DMS153 treated with DMSO at 0.1 percent for 48 hours (cell line): Measurements from ENCODE around the gene EGR4.

Experiments used
- DNase-seq: peaks from one replicate; lab custom pipeline; 2025; ENCODE audit not compliant: unreplicated experiment; lab: John Stamatoyannopoulos, UW

The EGR4 gene

DNA sequence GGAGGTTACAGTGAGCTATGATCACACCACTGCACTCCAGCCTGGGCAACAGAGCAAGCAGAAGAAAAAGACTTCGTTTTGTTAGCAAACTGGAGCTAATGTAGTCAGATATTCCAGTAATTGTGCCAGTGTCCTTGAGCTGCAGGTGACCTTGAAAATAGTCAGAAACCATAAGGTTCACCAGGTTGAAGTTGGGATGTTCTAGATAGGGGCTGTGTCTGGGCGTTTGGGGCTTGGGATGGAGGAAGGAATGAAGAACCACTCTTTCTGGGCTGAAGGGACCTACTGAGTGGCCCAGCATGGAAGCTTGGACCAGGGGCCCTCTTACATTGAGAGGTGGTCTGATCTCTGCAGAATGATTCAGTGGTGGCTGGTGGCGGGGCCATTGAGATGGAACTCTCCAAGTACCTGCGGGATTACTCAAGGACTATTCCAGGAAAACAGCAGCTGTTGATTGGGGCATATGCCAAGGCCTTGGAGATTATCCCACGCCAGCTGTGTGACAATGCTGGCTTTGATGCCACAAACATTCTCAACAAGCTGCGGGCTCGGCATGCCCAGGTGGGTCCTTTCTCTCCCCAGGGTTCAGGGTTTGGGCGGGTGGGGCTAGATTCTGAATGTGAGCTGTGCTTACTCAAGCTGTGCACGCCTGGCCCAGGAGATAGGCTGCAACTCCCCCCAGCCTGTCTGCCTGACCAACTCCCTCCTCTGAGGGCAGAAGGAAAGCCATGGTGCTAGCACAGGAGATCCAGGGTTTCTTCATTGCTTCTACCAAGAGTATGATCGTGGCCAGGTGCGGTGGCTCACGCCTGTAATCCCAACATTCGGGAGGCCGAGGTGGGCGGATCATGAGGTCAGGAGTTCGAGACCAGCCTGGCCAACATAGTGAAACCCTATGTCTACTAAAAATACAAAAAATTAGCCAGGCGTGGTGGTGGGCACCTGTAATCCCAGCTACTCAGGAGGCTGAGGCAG, 42.2 kb downstream of the EGR4 start:
- no peak for DNase-seq

DNA sequence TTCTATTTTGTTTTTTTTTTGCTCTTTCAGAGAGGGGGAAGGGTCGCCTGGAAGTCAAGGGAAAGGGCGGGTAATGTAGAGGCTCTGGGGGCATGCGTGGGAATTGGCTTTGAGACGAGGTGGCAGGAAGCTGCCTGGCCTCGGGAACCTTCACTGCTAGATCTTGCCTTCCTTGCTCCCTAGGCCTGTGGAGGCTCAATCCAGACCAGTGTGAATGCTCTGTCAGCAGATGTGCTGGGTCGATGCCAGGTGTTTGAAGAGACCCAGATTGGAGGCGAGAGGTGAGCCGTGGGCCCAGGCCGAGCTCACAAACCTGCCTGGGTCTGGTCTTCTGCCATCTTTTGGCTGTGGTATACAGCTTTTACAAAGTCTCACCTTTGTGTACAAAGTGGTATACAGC, 43.7 kb downstream of the EGR4 start:
- DNase-seq: no peak

DNA sequence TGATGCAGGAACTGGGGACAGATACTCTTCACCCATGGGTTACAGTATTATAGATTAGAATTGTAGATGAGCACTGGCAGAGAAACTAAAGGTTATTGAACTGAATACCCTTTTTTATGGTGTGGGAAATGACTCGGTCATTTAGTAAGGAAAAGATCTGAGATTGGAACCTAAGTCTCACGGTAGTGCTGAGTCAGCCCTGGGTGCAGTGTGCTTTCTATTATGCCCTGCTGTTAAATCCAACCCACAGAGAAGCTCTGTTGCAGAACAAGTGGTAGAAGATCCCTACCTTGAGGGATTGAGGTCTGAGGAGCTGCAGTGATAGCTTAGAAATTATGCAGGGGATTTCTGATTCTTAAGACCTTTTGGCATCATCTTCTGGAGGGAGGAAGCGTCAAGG, 46.5 kb downstream of the EGR4 start:
- DNase-seq: no peak

DNA sequence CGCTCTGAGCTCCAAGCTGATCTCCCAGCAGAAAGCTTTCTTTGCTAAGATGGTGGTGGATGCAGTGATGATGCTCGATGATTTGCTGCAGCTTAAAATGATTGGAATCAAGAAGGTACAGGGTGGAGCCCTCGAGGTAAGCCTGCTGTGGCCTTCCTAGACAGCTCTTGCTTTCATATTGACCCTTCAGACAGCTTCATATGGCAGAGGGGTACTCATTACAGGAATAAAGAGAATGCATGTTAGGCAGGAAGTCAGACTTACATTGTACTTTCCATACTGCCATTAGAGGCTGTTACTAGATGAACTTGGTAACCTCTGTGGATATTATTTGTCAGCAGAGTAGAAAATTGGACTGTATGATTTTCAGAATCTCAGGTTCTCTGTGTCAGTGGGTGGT, 48.8 kb downstream of the EGR4 start:
- no peak for DNase-seq

DNA sequence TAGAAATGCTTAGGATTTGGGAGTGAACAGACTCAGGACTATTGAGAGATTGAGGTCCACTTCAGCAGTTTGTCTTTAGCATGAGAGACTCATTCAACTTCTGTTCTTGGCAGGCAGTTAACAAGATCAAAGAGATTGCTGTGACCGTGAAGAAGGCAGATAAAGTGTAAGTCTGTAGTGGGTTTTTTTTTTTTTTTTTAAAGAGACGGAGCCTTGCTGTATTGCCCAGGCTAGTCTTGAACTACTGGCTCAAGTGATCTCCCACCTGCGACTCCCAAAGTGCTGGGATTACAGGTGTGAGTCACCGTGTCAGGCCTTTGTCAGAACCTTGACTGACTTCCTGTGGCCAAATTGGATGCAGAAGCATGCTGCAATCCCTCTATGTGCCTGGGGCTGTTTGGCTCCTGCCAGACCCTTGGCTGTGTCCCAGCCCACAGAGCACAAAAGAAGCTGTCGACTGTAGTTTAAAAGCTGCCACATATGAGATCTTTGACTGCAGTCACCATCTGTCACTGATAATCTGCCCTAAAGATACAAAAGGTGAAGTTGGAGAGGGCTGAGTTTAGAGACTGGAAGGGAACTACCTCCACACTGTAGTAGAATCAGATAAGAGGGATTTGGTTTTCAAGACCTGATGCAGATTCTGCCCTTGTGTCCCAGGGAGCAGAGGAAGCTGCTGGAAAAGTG, 49.3 kb downstream of the EGR4 start:
- DNase-seq: no peak
